ENCODE measurements around the gene MICU1.
"Not testable (repeated sequence)": the region's sequence is repeated elsewhere in the genome, so short reads cannot be mapped to it uniquely, and the experiment has no call there.

The MICU1 gene

GRCh38 chr10:72545546-72545945, 80.3 kb downstream of the MICU1 start:
- H3K4me3 ChIP-seq (ENCODE audit: low read depth, low read length) = no peak overlapping the region
- TF ChIP-seq CTCF (IDR thresholded peaks at IDR 0.05; ENCODE audit: borderline replicate concordance, insufficient read depth, low read depth, low read length) = no peak

GRCh38 chr10:72543855-72544254, 82.0 kb downstream of the MICU1 start:
- H3K4me3 ChIP-seq (ENCODE audit: low read depth, low read length) = not testable (repeated sequence)

GRCh38 chr10:72542396-72542815, 83.5 kb downstream of the MICU1 start:
- TF ChIP-seq CTCF (IDR thresholded peaks at IDR 0.05; ENCODE audit: borderline replicate concordance, insufficient read depth, low read depth, low read length) = no peak
- no peak overlapping the region for H3K4me3 ChIP-seq (ENCODE audit: low read depth, low read length)

- TF ChIP-seq CTCF (IDR thresholded peaks at IDR 0.05; ENCODE audit: borderline replicate concordance, insufficient read depth, low read depth, low read length) = no peak
- no peak overlapping the region for H3K4me3 ChIP-seq (ENCODE audit: low read depth, low read length)
These were observed 84.5 kb downstream of the MICU1 start for GRCh38 chr10:72541337-72541736.

GRCh38 chr10:72540193-72540807, 85.6 kb downstream of the MICU1 start:
- no peak for TF ChIP-seq CTCF (IDR thresholded peaks at IDR 0.05; ENCODE audit: borderline replicate concordance, insufficient read depth, low read depth, low read length)
- no peak overlapping the region for H3K4me3 ChIP-seq (ENCODE audit: low read depth, low read length)

GRCh38 chr10:72539137-72539536, 86.7 kb downstream of the MICU1 start:
- TF ChIP-seq CTCF (IDR thresholded peaks at IDR 0.05; ENCODE audit: borderline replicate concordance, insufficient read depth, low read depth, low read length) = no peak
- no peak overlapping the region for H3K4me3 ChIP-seq (ENCODE audit: low read depth, low read length)

GRCh38 chr10:72525689-72526088, 100.2 kb downstream of the MICU1 start:
- no peak overlapping the region for H3K4me3 ChIP-seq (ENCODE audit: low read depth, low read length)
- TF ChIP-seq CTCF (IDR thresholded peaks at IDR 0.05; ENCODE audit: borderline replicate concordance, insufficient read depth, low read depth, low read length) = no peak

- no peak overlapping the region for H3K4me3 ChIP-seq (ENCODE audit: low read depth, low read length)
- no peak for TF ChIP-seq CTCF (IDR thresholded peaks at IDR 0.05; ENCODE audit: borderline replicate concordance, insufficient read depth, low read depth, low read length)
These were observed 100.6 kb downstream of the MICU1 start for GRCh38 chr10:72525277-72525676.
